C1 segment of cervical spinal cord (tissue), 14 donors: ENCODE results near the gene NKIRAS2.

Experiments
- DNase-seq, 14 donors: peaks; one replicate each; lab custom pipeline; 2025; lab: John Stamatoyannopoulos, UW

The NKIRAS2 gene

DNA sequence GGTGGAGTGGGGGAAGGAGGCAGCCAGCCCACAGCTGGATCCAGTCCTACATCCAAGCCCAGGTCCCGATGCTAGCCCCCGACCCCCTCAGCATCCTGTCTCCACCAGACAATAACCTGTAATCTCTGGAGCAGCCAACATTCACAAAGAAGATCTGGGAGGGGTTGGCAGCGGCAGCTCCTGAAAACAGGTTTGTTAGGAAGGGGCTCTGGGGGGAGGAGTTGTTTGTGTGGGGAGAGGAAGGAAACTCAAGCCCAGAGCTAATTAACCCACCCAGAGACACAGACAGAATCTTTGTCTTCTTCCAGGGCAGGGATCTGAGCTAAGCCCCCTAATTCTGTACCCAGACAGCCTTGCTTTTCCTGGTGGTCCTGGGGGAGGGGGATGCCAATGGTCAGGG lies 35.1 kb downstream of the NKIRAS2 start:
- DNase-seq: no peak

DNA sequence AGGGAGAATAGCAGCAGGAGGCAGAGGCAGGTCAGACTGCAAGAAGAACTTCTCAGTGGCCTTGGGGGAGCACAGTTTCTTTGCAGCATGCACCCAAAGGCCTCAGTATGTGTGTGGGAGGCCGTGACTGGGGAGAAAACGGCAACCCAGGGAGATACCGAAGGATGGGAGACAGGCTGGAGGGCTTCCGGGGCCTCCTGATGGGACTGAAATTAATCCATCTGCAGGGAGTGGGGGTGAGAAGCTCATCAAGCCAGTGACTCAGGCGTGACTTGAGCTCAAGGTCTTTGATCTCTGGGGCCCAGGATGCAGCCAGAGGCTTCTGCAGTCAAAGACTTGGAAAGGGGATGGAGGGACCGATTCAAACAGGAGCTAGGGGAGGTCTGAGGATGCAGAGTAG lies 35.6 kb downstream of the NKIRAS2 start:
- DNase-seq: no peak

DNA sequence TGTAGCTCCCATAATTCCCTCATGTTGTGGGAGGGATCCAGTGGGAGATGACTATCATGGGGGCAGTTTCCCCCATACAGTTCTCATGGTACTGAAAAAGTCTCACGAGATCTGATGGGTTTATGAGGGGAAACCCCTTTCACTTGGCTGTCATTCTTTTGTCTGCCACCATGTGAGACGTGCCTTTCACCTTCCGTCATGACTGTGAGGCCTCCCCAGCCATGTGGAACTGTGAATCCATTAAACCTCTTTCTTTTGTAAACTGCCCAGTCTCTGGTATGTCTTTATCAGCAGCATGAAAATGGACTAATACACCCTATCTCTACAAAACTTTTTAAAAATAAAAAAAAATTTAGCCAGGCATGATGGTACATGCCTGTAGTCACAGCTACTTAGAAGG lies 36.7 kb downstream of the NKIRAS2 start:
- no peak for DNase-seq

DNA sequence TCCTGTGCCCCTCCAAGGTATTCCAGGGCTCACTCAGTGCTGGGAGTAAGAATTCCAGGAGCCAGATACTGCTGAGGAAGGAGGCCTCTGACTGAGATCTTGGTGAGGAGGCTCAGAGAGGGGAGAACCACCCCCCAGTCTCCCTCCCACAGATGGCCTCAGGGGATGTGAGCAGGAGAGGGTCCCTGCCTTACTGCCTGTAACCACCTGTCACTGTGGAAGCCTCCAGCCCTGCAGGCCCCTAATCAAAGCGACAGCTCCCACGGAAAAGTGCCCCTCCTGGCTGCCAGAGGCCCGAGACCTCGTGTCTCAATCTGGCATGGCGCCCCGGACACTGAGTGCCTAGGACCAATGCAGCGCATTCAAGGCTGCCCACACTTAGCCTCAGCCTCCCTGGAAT lies 38.2 kb downstream of the NKIRAS2 start:
- DNase-seq: no peak

DNA sequence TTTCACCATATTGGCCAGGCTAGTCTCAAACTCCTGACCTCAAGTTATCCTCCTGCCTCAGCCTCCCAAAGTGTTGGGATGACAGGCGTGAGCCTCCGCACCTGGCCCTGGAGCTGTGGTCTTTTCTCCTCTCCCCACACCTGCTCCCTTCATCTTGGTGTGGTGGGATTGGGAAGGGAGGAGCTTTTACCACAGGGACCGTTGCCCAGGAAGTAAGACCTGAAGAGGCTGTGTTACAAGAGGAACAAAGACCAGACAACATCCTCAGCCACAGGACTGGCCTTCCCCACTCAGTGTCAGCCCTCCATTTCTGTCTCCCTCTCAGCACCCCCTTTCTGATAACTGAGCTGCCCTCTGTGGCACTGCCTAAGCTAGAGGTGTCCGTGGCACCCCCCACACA lies 39.9 kb downstream of the NKIRAS2 start:
- DNase-seq: no peak

DNA sequence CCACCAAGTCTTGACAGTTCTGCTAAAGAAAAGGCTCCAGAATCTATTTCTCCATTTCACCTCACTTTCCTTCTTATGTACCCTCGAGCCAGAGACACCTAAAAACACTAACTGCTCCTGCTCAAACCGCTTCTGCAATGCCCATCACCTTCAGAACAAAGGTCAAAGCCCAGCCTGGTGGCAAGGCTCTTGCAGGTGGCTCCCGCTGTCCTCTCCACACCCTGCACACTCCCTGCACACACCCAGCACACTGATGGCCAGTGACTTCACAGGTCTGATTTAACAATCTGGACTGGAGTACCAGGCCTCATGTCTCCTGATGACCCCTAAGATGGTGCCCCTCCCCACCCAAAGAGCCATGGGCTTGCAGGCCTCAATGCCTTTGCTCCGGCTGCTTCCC lies 40.3 kb downstream of the NKIRAS2 start:
- DNase-seq: no peak

DNA sequence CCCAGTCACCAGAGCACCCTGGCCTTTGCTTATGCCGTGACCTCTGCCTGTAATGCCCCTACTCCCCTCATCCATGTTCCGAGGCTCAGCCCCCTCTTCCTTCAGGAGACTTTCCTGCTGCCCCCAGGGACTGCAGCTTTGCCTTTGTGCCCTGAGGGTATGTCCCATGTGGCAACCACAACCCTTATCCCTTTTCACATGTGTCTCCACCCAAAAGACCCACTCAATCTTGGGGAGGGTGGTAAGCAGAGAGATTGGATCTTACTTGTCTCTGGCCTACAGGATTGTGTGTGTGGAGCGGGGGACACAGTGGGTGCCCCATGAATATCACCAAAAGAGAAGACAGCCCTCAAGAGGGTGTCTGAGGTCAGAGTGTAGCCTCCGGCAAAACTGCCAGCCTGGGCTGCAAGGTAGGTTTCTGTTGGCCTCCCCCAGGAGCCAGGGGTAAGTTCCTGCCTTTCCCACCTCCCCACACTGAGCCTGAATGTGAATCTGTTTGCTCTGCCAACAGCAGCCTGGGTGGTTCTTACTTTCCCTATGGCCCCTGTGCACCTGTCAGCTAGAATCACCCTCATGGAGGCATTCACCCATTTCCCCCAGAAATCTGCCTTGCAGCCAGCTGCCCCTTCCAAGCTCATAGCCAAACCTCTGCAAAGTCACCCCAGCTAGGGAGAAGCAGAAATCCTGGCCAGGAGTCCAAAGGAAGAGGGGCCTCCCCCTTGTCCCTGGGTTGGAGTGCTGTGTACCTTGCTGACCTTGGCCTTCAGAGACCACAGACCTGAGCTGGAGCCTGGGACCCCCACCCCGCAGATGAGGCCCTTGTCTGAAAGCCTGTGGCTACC lies 42.0 kb downstream of the NKIRAS2 start:
- DNase-seq: no peak

DNA sequence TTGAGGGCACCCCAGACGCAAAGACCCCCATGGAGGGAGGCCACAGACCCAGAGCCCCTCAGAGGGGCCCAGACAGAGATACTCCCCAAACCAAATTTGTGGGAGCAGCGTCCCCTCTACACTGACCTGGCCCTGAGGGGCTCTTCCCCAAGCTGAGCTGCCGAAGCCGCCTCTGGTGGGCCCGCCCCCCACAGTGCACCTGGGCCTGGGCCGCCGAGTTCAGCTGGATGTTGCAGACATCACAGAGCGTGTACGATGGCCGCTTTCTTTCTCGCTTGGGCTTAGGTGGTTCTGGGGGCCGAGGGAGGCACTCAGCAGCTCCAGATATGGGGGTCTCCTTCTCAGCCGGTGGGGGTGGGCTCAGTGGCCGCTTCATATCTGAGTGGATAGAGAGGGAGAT lies 42.8 kb downstream of the NKIRAS2 start:
- DNase-seq: no peak

DNA sequence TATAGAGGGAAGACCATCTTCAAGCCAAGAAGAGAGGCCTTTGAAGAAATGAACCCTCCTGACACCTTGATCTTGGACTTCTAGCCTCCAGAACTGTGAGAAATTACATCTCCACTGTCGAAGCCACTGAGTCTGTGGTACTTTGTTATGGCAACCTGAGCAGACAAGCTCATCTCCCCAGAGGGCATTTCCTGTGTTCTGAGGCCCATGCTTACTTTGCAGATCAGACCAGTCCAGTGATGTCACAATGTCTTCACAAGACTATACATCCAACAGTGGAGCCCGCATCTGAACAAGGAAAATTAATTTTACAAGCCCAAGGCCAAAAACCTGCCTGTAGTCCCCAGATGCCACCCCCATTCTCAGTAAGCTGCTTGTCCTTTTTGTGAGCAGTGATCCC lies 45.3 kb downstream of the NKIRAS2 start:
- DNase-seq: no peak

DNA sequence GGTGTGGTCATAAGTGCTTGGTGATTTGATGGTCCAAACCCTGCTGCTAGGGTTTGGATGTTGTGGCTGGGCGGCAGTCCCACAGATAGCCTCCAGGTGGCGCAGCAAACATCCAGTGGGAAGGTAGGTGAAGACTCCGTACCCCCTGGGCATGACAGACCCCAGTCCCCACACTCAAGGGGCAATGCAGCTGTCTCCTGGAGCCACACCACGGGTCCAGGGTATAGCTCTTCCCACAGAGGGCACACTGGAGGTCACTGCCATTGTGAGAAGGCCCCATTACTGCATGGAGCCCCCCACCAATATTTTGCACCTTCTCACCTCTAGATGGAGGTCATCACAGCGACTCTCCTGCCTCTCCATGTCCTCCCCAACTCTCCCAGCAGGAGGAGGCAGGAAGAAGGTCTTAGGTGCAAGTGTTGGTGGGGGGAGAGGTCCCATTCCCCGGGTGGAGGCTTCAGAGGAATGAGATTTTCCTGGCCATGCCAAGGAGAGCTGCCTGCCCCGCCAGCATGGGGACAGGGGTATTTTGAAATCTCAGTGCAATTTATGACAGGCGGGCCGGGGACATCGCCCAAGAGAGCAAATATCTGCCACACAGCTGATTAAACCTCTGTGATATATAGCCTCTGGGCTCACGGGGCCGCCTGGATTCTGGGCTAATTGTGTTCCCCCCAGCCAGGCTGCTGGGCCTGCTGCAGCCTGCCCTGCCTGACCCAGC lies 47.6 kb downstream of the NKIRAS2 start:
- DNase-seq: peak in 5 of 14 donors; percentile 2 to 32 (median 16)

DNA sequence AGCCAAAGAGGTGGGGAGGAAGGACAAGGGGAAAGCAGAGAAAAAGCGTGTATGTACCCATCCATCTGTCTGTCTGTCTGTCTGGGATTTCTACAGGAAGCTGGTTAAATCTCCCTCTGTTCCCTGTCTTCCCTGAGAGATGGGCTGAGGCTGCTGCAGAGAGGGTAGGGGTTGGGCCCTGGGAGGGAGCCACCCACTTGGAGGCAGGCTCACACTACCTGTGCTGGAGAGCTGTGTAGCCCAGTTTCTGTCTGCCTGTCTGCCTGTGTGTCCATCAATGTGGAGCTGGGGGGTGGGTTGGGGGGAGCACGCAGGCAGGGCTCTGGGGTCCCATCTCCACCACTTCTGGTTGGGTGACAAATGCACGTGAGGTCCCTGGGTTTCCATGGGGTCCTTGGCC lies 49.1 kb downstream of the NKIRAS2 start:
- no peak for DNase-seq

DNA sequence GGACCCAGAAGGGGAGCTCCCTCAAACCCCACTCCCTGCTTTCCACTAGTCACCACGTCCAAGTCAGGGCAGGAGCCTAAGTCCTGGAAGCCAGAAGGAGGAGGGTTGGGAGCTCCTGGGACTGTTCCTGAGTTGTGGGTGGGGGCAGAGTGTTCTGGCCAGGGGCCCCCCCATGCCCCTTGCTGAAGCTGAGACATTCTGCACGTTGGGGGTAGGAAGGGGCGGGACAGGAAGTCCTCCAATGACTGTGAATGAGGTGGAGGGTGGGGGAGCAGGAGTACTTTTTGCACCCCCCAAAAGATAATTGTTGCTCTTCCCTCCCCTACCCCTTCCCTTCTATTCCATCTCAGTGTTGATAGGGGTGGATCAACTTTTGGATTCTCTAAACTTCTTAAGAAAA lies 51.9 kb downstream of the NKIRAS2 start:
- DNase-seq: no peak

DNA sequence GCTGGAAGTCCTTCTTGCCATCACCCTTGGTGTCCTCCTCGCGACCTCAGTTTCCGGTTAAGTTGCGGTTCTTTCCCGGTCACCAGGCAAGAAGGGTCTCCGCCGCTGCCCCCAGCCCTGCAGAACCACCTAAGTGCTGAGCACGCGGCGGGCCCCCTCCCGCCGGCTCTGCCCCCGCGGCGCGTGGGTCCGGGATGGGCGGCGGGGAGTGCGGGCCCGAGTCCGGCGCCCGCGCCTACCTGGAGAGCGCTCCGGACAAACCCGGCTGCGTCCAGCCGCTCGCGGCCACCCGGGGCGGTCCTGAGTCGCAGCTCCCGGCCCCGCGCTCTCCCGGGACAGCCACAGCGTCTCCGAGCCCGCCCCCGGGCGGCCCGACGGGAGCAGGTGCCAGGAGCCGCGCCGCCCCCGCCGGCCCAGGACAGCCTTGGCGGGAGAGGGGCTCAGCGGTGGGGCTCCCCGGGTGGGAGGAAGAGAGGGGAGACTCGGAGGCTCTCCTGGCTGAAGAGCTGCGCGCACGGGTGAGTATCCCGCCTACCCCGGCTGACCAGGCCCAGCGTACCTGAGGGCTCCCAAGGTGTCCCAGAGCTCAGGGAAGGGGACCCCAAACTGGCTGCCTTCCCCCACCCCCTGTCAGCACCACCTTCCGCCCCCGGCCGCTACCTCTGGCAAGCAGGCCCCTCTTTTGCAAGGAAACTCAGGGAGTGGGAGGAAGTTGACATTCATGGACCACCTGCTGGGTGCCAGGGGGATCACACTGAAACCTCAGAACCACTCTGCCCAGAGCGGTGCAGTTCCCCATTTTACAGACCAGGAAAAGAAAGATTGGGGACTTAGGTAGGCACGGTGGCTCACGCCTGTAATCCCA lies 52.7 kb downstream of the NKIRAS2 start:
- DNase-seq: no peak
